Left ventricle myocardium inferior (tissue), 1 donor: ENCODE measurements around the gene LHX2. TPM values are rescaled to one million over a fixed set of nuclear protein-coding genes. Genes with fewer than 3 reads are reported as not detected.

Experiments
- DNase-seq: peaks from one replicate; pipeline ENCODE4 v3.0.0-alpha.2; 2020
- H3K27ac ChIP-seq: fragments of 200-600 bp; replicated peaks from 2 replicates; pipeline ENCODE4 v1.8.0; 2021
- H3K27me3 ChIP-seq: fragments of 200-600 bp; 2 replicates; pipeline ENCODE4 v1.8.0; 2021; ENCODE audit warnings: low read depth
- H3K36me3 ChIP-seq: fragments of 200-600 bp; 2 replicates; pipeline ENCODE4 v1.8.0; 2021
- H3K4me1 ChIP-seq: fragments of 200-600 bp; 2 replicates; pipeline ENCODE4 v1.8.0; 2021
- H3K4me3 ChIP-seq: fragments of 200-600 bp; 2 replicates; pipeline ENCODE4 v1.8.0; 2021; ENCODE audit warnings: mild to moderate bottlenecking, moderate library complexity
- H3K9me3 ChIP-seq: fragments of 200-600 bp; replicated peaks from 2 replicates; pipeline ENCODE4 v1.8.0; 2021
- intact Hi-C: fragments of 100-400 bp; cut with micrococcal nuclease; formaldehyde crosslinking; loops from one replicate; pipeline ENCODE4 v1.11.0; 2022
- total RNA-seq: library from RNA; stranded (reverse); fragmentation: NEBNext Ultra II Directional; extraction: Animal tissue kit (Norgen Biotek cat#: 25700); gene quantifications from one replicate; pipeline ENCODE4 v1.2.1, GENCODE V29; 2021
- TF ChIP-seq, protein P1 (sequence below): fragments of 200-600 bp; IDR thresholded peaks from 2 replicates; pipeline ENCODE4 v1.8.0; 2021; ENCODE audit warnings: antibody characterized with exemption, mild to moderate bottlenecking, borderline replicate concordance
- donor health status: DM: no; HTN: yes; CAD: no; lungs with severe emphysema.

LHX2 gene
- total RNA-seq, 1 donor from 2014 or later = not detected

DNA sequence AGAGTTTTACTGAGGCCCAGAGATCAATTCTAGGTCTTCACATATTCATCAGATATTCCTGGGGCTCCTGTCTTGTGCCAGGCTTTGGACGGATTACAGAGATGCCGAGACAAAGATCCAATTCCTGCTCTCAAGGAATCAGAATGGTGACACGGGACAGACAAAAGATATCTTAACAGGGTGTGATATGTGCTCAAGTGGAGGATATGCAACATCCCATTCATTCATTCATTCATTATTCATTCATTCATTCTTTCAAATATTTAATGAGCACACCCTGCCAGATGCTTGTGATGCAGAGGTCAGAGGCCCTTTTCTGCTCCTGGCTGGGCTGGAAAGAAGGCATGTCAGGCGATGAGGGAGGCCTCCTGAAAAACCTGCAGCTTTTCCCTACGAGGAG is 21.8 kb downstream of the LHX2 start:
- no peak for DNase-seq
- Histone ChIP-seq H3K27ac (no peak overlapping the region), H3K27me3 (peaks cover 100% of the 10 kb centered on the region), H3K4me1 (peaks cover 4% of the 10 kb centered on the region), H3K36me3 (no peaks in the 10 kb centered on the region), H3K4me3 (no peak overlapping the region), H3K9me3 (no peaks in the 10 kb centered on the region)
- intact Hi-C loops = no loop called here
- TF ChIP-seq, protein P1, sequence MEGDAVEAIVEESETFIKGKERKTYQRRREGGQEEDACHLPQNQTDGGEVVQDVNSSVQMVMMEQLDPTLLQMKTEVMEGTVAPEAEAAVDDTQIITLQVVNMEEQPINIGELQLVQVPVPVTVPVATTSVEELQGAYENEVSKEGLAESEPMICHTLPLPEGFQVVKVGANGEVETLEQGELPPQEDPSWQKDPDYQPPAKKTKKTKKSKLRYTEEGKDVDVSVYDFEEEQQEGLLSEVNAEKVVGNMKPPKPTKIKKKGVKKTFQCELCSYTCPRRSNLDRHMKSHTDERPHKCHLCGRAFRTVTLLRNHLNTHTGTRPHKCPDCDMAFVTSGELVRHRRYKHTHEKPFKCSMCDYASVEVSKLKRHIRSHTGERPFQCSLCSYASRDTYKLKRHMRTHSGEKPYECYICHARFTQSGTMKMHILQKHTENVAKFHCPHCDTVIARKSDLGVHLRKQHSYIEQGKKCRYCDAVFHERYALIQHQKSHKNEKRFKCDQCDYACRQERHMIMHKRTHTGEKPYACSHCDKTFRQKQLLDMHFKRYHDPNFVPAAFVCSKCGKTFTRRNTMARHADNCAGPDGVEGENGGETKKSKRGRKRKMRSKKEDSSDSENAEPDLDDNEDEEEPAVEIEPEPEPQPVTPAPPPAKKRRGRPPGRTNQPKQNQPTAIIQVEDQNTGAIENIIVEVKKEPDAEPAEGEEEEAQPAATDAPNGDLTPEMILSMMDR = no peak

DNA sequence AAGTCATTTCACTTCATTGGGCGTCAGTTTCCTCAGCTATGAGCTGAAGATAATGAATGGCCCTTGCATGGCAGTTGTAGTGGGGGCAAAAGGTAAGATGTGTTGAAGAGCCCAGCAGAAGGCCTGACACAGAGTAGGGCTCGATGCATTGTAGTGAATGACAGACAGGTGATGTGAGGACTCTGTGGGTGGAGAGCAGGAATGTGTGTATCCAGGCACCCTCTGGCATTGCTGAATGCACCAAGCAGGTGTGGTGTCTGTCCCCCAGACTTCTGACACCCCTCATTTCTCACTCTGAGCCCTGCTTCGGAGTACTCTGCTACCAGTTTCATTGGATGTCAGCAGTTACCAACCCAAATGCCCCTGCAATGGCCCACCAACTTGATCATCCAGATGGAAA is 22.4 kb downstream of the LHX2 start:
- H3K27ac ChIP-seq = no peak overlapping the region
- TF ChIP-seq, protein P1 = no peak
- H3K4me3 ChIP-seq = no peak overlapping the region
- peaks cover 4% of the 10 kb centered on the region for H3K4me1 ChIP-seq
- H3K27me3 ChIP-seq = peaks cover 100% of the 10 kb centered on the region
- intact Hi-C loops = no loop called here
- no peak for DNase-seq
- no peaks in the 10 kb centered on the region for H3K36me3 ChIP-seq
- no peaks in the 10 kb centered on the region for H3K9me3 ChIP-seq

DNA sequence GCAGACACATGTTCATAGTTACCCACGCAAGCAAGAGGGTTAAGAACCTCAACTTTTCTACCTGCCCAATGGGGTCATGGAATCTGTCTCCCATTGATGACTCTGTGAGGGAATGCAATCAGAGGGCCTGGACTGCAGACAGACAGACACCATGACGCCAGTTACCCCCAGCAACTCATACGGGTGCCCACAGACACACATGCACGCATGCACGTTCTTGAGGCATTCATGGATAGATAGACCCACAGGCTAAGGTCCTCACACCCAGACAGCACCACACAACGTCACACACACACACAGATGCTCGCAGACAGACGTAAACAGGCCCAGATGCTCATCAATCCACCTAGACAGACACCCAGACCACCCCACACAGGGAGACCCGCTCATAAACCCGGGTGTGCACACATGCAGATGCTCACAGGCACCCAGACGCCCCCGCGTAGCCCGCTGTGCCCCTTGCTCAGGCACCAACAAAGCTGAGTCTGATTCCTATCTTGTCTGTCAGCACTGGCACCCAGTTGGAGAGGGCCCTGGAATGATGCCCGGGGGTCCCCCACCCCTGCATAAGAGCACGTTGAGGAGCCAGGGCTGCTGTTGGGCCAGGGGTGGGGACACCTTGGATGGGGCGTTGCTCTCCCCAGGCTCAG is 23.6 kb downstream of the LHX2 start:
- Histone ChIP-seq H3K9me3 (no peaks in the 10 kb centered on the region), H3K4me3 (no peak overlapping the region), H3K27ac (no peak overlapping the region), H3K36me3 (no peaks in the 10 kb centered on the region), H3K4me1 (peaks cover 4% of the 10 kb centered on the region), H3K27me3 (peaks cover 100% of the 10 kb centered on the region)
- TF ChIP-seq, protein P1 = no peak
- DNase-seq = no peak
- intact Hi-C loops = no loop called here

DNA sequence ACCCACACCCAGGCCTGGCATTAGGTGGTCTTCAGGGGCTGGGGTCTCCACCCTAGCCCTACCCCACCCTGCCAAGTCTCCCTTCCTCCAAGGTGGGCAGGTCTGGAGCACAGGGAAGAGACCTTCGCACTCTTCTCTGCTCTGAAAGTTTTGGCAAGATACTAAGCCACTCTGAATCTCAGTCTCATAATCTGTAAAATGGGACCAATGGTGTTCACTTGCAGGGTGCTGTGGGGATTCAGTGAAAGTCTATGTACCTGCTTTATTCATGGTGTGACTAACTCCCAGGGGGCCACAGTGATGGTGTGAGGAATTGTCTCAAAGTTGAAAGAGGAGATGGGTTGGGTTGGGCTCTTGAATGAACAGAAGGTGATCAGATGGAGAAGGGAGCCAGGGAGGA is 25.0 kb downstream of the LHX2 start:
- Histone ChIP-seq H3K9me3 (no peaks in the 10 kb centered on the region), H3K4me1 (peaks cover 16% of the 10 kb centered on the region), H3K36me3 (no peaks in the 10 kb centered on the region), H3K4me3 (no peak overlapping the region), H3K27ac (no peak overlapping the region), H3K27me3 (peaks cover 99% of the 10 kb centered on the region)
- intact Hi-C loops = no loop called here
- no peak for DNase-seq
- TF ChIP-seq, protein P1 = no peak

DNA sequence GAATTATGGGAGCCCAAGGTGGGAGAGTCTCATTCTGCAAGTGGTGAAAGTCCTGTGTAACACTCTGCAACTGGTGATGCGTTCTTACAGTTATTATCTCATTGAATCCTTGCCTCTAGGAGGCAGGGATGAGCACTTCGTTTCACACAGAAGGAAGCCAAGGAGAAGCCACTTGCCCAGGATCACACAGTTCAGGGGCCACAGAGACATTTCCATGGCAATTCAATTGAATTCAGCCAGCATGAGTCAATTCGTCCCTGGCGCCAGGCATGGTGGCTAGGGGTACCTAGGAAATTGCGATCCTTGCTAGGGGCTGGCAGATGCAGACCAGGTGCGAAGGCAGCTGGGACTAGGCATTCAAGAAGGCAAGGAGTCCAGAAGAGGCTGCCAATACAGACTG is 26.2 kb downstream of the LHX2 start:
- no peaks in the 10 kb centered on the region for H3K9me3 ChIP-seq

More for the DNA sequence above, 26.2 kb downstream of the LHX2 start:
- DNase-seq = no peak
- Histone ChIP-seq H3K4me1 (peaks cover 20% of the 10 kb centered on the region), H3K27ac (no peak overlapping the region), H3K4me3 (no peak overlapping the region), H3K27me3 (peaks cover 98% of the 10 kb centered on the region), H3K36me3 (no peaks in the 10 kb centered on the region)
- intact Hi-C loops = no loop called here
- TF ChIP-seq, protein P1 = no peak
